NT2/D1 (cell line): ENCODE data around the gene MSRB3.

Experiments used
- SUZ12 ChIP-seq: IDR thresholded peaks from 2 replicates; pipeline ENCODE4 v1.6.1; 2011; ENCODE audit not compliant: insufficient read length, insufficient read depth; ENCODE audit errors: extremely low read depth
- ZNF274 ChIP-seq: IDR thresholded peaks from 2 replicates; pipeline ENCODE4 v1.6.1; 2011; ENCODE audit warnings: mild to moderate bottlenecking, low read depth, low read length

- TF ChIP-seq ZNF274 (no peak), SUZ12 (no peak)
Observed at GRCh38 chr12:65497660-65498059, 219.2 kb downstream of the MSRB3 start.
